ENCODE measurements around the gene GRIP1. TPM values are rescaled to one million over a fixed set of nuclear protein-coding genes. Genes with fewer than 3 reads are reported as not detected.
A peak's percentile ranks its signal among the peaks of the same experiment; 100 is the strongest.

The GRIP1 gene
- total RNA-seq, 1 donor = under 0.01 TPM

DNA sequence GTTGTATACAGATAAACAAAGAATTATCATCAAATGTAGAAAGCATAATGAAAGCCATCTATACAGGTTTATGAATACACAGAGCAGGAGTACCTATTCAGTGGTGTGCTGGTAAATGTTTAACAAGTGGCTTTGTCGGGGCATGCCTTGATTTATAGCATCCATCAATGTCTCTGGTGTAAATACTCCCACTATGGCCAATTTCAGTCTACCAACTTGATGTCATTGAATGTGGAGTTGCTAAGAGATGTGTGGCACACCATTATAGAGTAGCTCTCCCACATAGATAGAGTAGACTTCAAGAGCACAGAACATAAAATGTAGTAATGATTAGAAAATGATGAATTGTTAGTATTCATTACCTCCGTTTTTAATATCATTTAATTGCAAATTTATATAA, 9.3 kb downstream of the GRIP1 start:
- no peaks in the 10 kb centered on the region for H3K27me3 ChIP-seq (ENCODE audit: insufficient read depth, low read length)
- H3K4me3 ChIP-seq (ENCODE audit: insufficient read depth, low read length) = no peak overlapping the region
- no peaks in the 10 kb centered on the region for H3K4me1 ChIP-seq (ENCODE audit: insufficient read depth, low read length)
- no peak overlapping the region for H3K4me2 ChIP-seq (ENCODE audit: insufficient read depth, low read length)
- no peak for DNase-seq (ENCODE audit: insufficient read length, low spot score, missing footprints)
- no peak for TF ChIP-seq CTCF (IDR thresholded peaks at IDR 0.05; ENCODE audit: extremely low read depth, low read depth, low read length)
- H2AFZ ChIP-seq (ENCODE audit: low read length) = no peak overlapping the region
- H3K27ac ChIP-seq (ENCODE audit: low read depth, low read length) = no peak overlapping the region
- no peaks in the 10 kb centered on the region for H4K20me1 ChIP-seq (ENCODE audit: insufficient read depth, low read length)
- no peaks in the 10 kb centered on the region for H3K79me2 ChIP-seq (ENCODE audit: insufficient read depth, low read length)
- H3K36me3 ChIP-seq (ENCODE audit: insufficient read depth, low read length) = no peaks in the 10 kb centered on the region
- no peaks in the 10 kb centered on the region for H3K9me3 ChIP-seq (ENCODE audit: low read depth, low read length)

DNA sequence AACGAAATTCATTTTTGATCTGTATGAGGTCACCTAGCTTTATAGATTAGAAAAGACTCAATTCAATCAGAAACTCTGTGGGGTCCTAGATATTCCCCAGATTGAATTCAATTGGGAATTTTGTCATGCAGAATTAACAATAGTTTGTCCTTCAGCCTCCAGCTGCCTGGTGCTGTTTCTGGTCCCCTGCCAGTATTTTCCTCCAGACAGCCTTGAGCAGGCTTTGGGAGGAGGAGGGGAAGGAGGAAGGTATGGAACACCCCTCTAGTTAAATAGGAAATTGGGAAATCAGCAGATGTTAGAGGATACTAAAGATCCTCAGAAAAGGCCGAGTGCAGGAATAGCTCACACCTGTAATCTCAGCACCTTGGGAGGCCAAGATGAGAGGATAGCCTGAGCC, 10.6 kb downstream of the GRIP1 start:
- DNase-seq (ENCODE audit: insufficient read length, low spot score, missing footprints) = peak; percentile 39
- Histone ChIP-seq H3K4me2 (ENCODE audit: insufficient read depth, low read length) (no peak overlapping the region), H4K20me1 (ENCODE audit: insufficient read depth, low read length) (no peaks in the 10 kb centered on the region)

GRCh38 chr12:66667906-66668305, 11.0 kb downstream of the GRIP1 start:
- no peak overlapping the region for H3K27ac ChIP-seq (ENCODE audit: low read depth, low read length)
- H3K36me3 ChIP-seq (ENCODE audit: insufficient read depth, low read length) = no peaks in the 10 kb centered on the region
- H4K20me1 ChIP-seq (ENCODE audit: insufficient read depth, low read length) = no peaks in the 10 kb centered on the region
- H3K4me3 ChIP-seq (ENCODE audit: insufficient read depth, low read length) = no peak overlapping the region
- H2AFZ ChIP-seq (ENCODE audit: low read length) = no peak overlapping the region
- no peaks in the 10 kb centered on the region for H3K4me1 ChIP-seq (ENCODE audit: insufficient read depth, low read length)
- H3K27me3 ChIP-seq (ENCODE audit: insufficient read depth, low read length) = no peaks in the 10 kb centered on the region
- H3K4me2 ChIP-seq (ENCODE audit: insufficient read depth, low read length) = no peak overlapping the region
- no peak for DNase-seq (ENCODE audit: insufficient read length, low spot score, missing footprints)
- H3K79me2 ChIP-seq (ENCODE audit: insufficient read depth, low read length) = no peaks in the 10 kb centered on the region
- TF ChIP-seq CTCF (IDR thresholded peaks at IDR 0.05; ENCODE audit: extremely low read depth, low read depth, low read length) = no peak
- H3K9me3 ChIP-seq (ENCODE audit: low read depth, low read length) = no peaks in the 10 kb centered on the region

More for the DNA sequence above, 10.6 kb downstream of the GRIP1 start:
- H3K79me2 ChIP-seq (ENCODE audit: insufficient read depth, low read length) = no peaks in the 10 kb centered on the region
- TF ChIP-seq CTCF (IDR thresholded peaks at IDR 0.05; ENCODE audit: extremely low read depth, low read depth, low read length) = no peak
- H3K9me3 ChIP-seq (ENCODE audit: low read depth, low read length) = no peaks in the 10 kb centered on the region
- H2AFZ ChIP-seq (ENCODE audit: low read length) = no peak overlapping the region
- H3K4me1 ChIP-seq (ENCODE audit: insufficient read depth, low read length) = no peaks in the 10 kb centered on the region
- H3K27me3 ChIP-seq (ENCODE audit: insufficient read depth, low read length) = no peaks in the 10 kb centered on the region
- H3K4me3 ChIP-seq (ENCODE audit: insufficient read depth, low read length) = no peak overlapping the region
- H3K27ac ChIP-seq (ENCODE audit: low read depth, low read length) = no peak overlapping the region
- H3K36me3 ChIP-seq (ENCODE audit: insufficient read depth, low read length) = no peaks in the 10 kb centered on the region

DNA sequence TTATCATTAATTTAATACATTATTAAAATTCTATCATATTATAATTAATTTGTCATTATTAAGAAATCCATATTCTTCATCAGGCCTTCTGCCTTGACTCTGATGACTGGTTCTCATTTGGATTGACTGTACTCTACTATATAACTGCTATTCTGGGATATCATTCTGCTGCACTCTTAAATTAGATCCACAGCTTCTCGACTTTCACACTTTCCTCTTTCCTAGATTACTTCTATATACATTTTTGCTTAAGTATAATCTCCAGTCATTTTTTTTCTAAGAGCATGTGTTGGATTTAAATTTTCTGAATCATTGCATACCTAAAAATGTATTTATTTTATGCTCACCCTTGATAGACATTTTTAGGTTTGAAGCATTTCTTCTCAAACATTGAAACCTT, 12.4 kb downstream of the GRIP1 start:
- H3K27me3 ChIP-seq (ENCODE audit: insufficient read depth, low read length) = no peaks in the 10 kb centered on the region
- no peaks in the 10 kb centered on the region for H3K36me3 ChIP-seq (ENCODE audit: insufficient read depth, low read length)
- H3K4me3 ChIP-seq (ENCODE audit: insufficient read depth, low read length) = no peak overlapping the region
- H3K4me2 ChIP-seq (ENCODE audit: insufficient read depth, low read length) = no peak overlapping the region
- H2AFZ ChIP-seq (ENCODE audit: low read length) = no peak overlapping the region
- peaks cover 3% of the 10 kb centered on the region for H3K4me1 ChIP-seq (ENCODE audit: insufficient read depth, low read length)
- no peaks in the 10 kb centered on the region for H3K9me3 ChIP-seq (ENCODE audit: low read depth, low read length)
- H3K27ac ChIP-seq (ENCODE audit: low read depth, low read length) = no peak overlapping the region
- no peak for TF ChIP-seq CTCF (IDR thresholded peaks at IDR 0.05; ENCODE audit: extremely low read depth, low read depth, low read length)
- no peaks in the 10 kb centered on the region for H4K20me1 ChIP-seq (ENCODE audit: insufficient read depth, low read length)
- DNase-seq (ENCODE audit: insufficient read length, low spot score, missing footprints) = no peak
- H3K79me2 ChIP-seq (ENCODE audit: insufficient read depth, low read length) = no peaks in the 10 kb centered on the region
